K562 (cell line): ENCODE results near the gene KDF1. TPM values are rescaled to one million over a fixed set of nuclear protein-coding genes. Genes with fewer than 3 reads are reported as not detected.

Experiments used
- ATAC-seq: fragments of 200-7000 bp; cut with Tn5 transposase; 3 replicates; pipeline ENCODE4 v1.9.1; 2020; ENCODE audit warnings: moderate library complexity
- BruUV-seq: library from RNA; stranded (reverse); fragments of 400-500 nt; replicated peaks from 2 replicates; lab custom pipeline; 2021; lab: Mats Ljungman, UMichigan
- CTCF ChIA-PET: fragments of 300-600 bp; formaldehyde crosslinking; extraction: SDS; loops from one replicate; lab custom pipeline; 2021; ENCODE audit warnings: low intra/inter-chr PET ratio; lab: Yijun Ruan, JAX
- POLR2A ChIA-PET: fragments of 300-600, 350-650 bp; sonication (Branson Sonifier 250); formaldehyde crosslinking; extraction: SDS; loops from one replicate; lab custom pipeline; 2021; ENCODE audit warnings: antibody characterized with exemption, inconsistent platforms; lab: Yijun Ruan, JAX
- DNase-seq, 4 experiments: peaks; one replicate each; pipeline versions ENCODE4 v3.0.0 to v3.0.0-alpha.2; 2011 to 2018; ENCODE audit warnings: low spot score in 3 of 4, mixed read lengths in 3 of 4; ENCODE audit errors: extremely low read depth in 1 of 4
- FAIRE-seq: peaks from 2 replicates; lab custom pipeline; 2011; peaks lifted over from hg19 to GRCh38; lab: Jason Lieb, UNC
- H2AFZ ChIP-seq: 2 replicates; pipeline ENCODE4 v1.6.0; 2011; ENCODE audit warnings: low read depth, low read length, control low read depth, inconsistent platforms
- H3K27ac ChIP-seq: fragments of 200-600 bp; 3 replicates; pipeline ENCODE4 v1.8.0; 2011; ENCODE audit warnings: low read depth, mild to moderate bottlenecking, control low read depth, inconsistent platforms, low read length, moderate library complexity, mixed read lengths; ENCODE audit errors: extremely low read depth
- H3K27me3 ChIP-seq, 2 experiments: fragments of 300-600 bp in 1 of 2; 2 replicates in 1 of 2; 3 replicates in 1 of 2; pipeline versions ENCODE4 v1.6.0 to v1.8.0; 2011; ENCODE audit warnings: inconsistent platforms in 2 of 2, low read length in 2 of 2, mild to moderate bottlenecking in 1 of 2, mixed read lengths in 1 of 2, moderate library complexity in 1 of 2; ENCODE audit not compliant: control insufficient read depth in 2 of 2, insufficient read depth in 2 of 2
- H3K36me3 ChIP-seq: fragments of 300-600 bp; 3 replicates; pipeline ENCODE4 v1.8.0; 2011; ENCODE audit warnings: mild to moderate bottlenecking, low read length, inconsistent platforms; ENCODE audit not compliant: control insufficient read depth, insufficient read depth
- H3K4me1 ChIP-seq, 2 experiments: fragments of 200-600 bp in 1 of 2; replicated peaks in 1 of 2; 2 replicates in 1 of 2; 3 replicates in 1 of 2; pipeline versions ENCODE4 v1.5.1 to v1.8.0; 2011; ENCODE audit warnings: inconsistent platforms in 2 of 2, low read length in 2 of 2, mild to moderate bottlenecking in 1 of 2, mixed read lengths in 1 of 2, moderate library complexity in 1 of 2; ENCODE audit not compliant: control insufficient read depth in 2 of 2, insufficient read depth in 2 of 2
- H3K4me2 ChIP-seq: 2 replicates; pipeline ENCODE4 v1.6.1; 2011; ENCODE audit warnings: low read length, control low read depth, inconsistent platforms, mixed read lengths; ENCODE audit not compliant: insufficient read depth
- H3K4me3 ChIP-seq: fragments of 200-600 bp; sonication (generic), shearing (Covaris generic); 2 replicates; pipeline ENCODE4 v1.5.1; 2016; ENCODE audit warnings: control low read depth, inconsistent platforms
- H3K79me2 ChIP-seq: fragments of 200-600 bp; 3 replicates; pipeline ENCODE4 v1.8.0; 2011; ENCODE audit warnings: low read length, inconsistent platforms; ENCODE audit not compliant: control insufficient read depth, insufficient read depth
- H3K9ac ChIP-seq, 2 experiments: 2 replicates each; pipeline versions ENCODE4 v1.6.0 to v1.6.1; 2011; ENCODE audit warnings: low read depth in 2 of 2, low read length in 2 of 2, control low read depth in 1 of 2, inconsistent platforms in 1 of 2, mild to moderate bottlenecking in 1 of 2, mixed read lengths in 1 of 2; ENCODE audit not compliant: insufficient read depth in 1 of 2
- H3K9me1 ChIP-seq: one replicate; pipeline ENCODE4 v1.6.0; 2011; ENCODE audit warnings: inconsistent platforms, mild to moderate bottlenecking, low read length, moderate library complexity; ENCODE audit not compliant: control insufficient read depth, insufficient read depth
- H3K9me3 ChIP-seq: replicated peaks from 2 replicates; pipeline ENCODE4 v1.5.1; 2011; ENCODE audit warnings: low read depth, low read length, inconsistent platforms; ENCODE audit not compliant: control insufficient read depth, insufficient read depth
- H4K20me1 ChIP-seq: replicated peaks from 2 replicates; pipeline ENCODE4 v1.6.1; 2011; ENCODE audit warnings: low read length, inconsistent platforms, mixed read lengths; ENCODE audit not compliant: control insufficient read depth, insufficient read depth
- CCAR2 ChIP-seq: fragments of 200-400 bp; formaldehyde crosslinking; IDR thresholded peaks from 2 replicates; pipeline ENCODE4 v1.6.1; 2017; ENCODE audit warnings: mild to moderate bottlenecking, low read depth, low read length
- DLX4 ChIP-seq: fragments of 250-450 bp; sonication (Bioruptor Pico); IDR thresholded peaks from 2 replicates; pipeline ENCODE4 v1.6.1; 2021; ENCODE audit warnings: mild to moderate bottlenecking
- MAFG ChIP-seq: fragments of 450-650 bp; conservative IDR thresholded peaks from 2 replicates; pipeline ENCODE4 v1.6.1; 2016; ENCODE audit warnings: missing genetic modification characterization, missing compliant biosample characterization
- NKRF ChIP-seq: fragments of 450-650 bp; IDR thresholded peaks from 2 replicates; pipeline ENCODE4 v1.6.1; 2016; ENCODE audit warnings: borderline replicate concordance
- NRF1 ChIP-seq, 2 experiments: fragments of 450-650 bp; IDR thresholded peaks in 1 of 2; conservative IDR thresholded peaks in 1 of 2; 2 replicates each; pipeline ENCODE4 v1.6.1; 2014; ENCODE audit warnings: mild to moderate bottlenecking in 2 of 2
- REST ChIP-seq, 2 experiments: fragments of 450-650 bp; formaldehyde crosslinking in 1 of 2; IDR thresholded peaks; 2 replicates each; pipeline versions ENCODE4 v1.4.0 to v1.6.1; 2014 to 2020; ENCODE audit warnings: mild to moderate bottlenecking in 2 of 2, borderline replicate concordance in 1 of 2, low read depth in 1 of 2
- SAFB ChIP-seq: fragments of 200-400 bp; formaldehyde crosslinking; IDR thresholded peaks from 2 replicates; pipeline ENCODE4 v1.6.1; 2017; ENCODE audit warnings: low read depth, low read length, borderline replicate concordance
- ZNF24 ChIP-seq: fragments of 450-650 bp; IDR thresholded peaks from 2 replicates; pipeline ENCODE4 v1.6.1; 2016
- WGBS: fragments of 100-300 bp; shearing (Covaris generic); methylation state at CpG from one replicate; pipeline ENCODE4 v1.1.6; 2016; ENCODE audit warnings: low coverage, mixed read lengths; ENCODE audit not compliant: insufficient coverage; ENCODE audit errors: missing lambda C conversion rate; 5-methylcytosine and 5-hydroxymethylcytosine counted together
- in situ Hi-C: fragments of 300-500 bp; cut with MboI; formaldehyde crosslinking; loops from 4 replicates; pipeline ENCODE4 v1.15.0; 2018; ENCODE audit warnings: inconsistent platforms, mixed read lengths
- intact Hi-C: fragments of 100-400 bp; cut with micrococcal nuclease; formaldehyde crosslinking; loops from 2 replicates; pipeline ENCODE4 v1.14.2; 2022
- polyA plus RNA-seq, 8 experiments: library from polyadenylated mRNA; depleted of rRNA in 4 of 8; stranded (reverse) in 5 of 8; unstranded in 3 of 8; fragments of >200 nt; fragmentation: Nextera tagmentation in 2 of 8; fragmentation: Illumina TruSeq in 1 of 8; extraction: Ambion mirVana in 2 of 8; extraction: Trizol in 1 of 8; gene quantifications; 2 replicates each; pipeline versions ENCODE4 v1.2.1 to v1.2.3, GENCODE V29; 2011 to 2014; ENCODE audit warnings: inconsistent platforms in 1 of 8, missing spikeins in 1 of 8
- total RNA-seq, 7 experiments: library from RNA; depleted of rRNA in 6 of 7; stranded (reverse); fragments of >200 nt in 6 of 7; fragmentation: Illumina TruSeq in 2 of 7; extraction: Trizol in 2 of 7; gene quantifications; 2 replicates each; pipeline versions ENCODE4 v1.2.1 to v1.2.3, GENCODE V29; 2011 to 2021; ENCODE audit warnings: low replicate concordance in 1 of 7

Gene KDF1
- total and polyA plus RNA-seq, 9 of the 15 experiments (the other 6 are each of a cell fraction or from before 2014, with no cell fraction given): 0.38 to 1.9 (median 0.83) TPM

- Histone ChIP-seq H3K9me1 (no peaks in the 10 kb centered on the region), H3K4me1 (peaks cover 21 to 36% of the 10 kb centered on the region in 2 experiments), H3K9ac (peak overlapping the region in 1 of 2 experiments; percentile 68; a peak in 2 of 4 replicates), H3K79me2 (no peaks in the 10 kb centered on the region), H4K20me1 (no peaks in the 10 kb centered on the region), H3K4me2 (peak overlapping the region; percentile 25; the same call in 1 of the 2 replicates), H3K9me3 (no peaks in the 10 kb centered on the region), H3K36me3 (no peaks in the 10 kb centered on the region), H3K27ac (no peak overlapping the region; the same call in 2 of the 3 replicates), H2AFZ (peak overlapping the region; percentile 67), H3K27me3 (no peaks in the 10 kb centered on the region), H3K4me3 (no peak overlapping the region)
- BruUV-seq: no TSS peak
- in situ Hi-C loops: no loop called here
- intact Hi-C loops: no loop called here
- no peak for TF ChIP-seq MAFG (tag)
- no peak for TF ChIP-seq CCAR2
- no peak for TF ChIP-seq DLX4 (CRISPR knock-in tag)
- no peak for TF ChIP-seq NKRF
- TF ChIP-seq REST (IDR thresholded peaks at IDR 0.05; ENCODE audit: borderline replicate concordance): no peak
- TF ChIP-seq REST (CRISPR knock-in tag; IDR thresholded peaks at IDR 0.05; ENCODE audit: low read depth): no peak
- TF ChIP-seq SAFB: no peak
- TF ChIP-seq NRF1 (conservative IDR thresholded peaks at IDR 0.05 in 1 of 2, IDR thresholded peaks at IDR 0.05 in 1 of 2): no peak; a peak in 1 of 4 replicates
- no peak for TF ChIP-seq ZNF24
- 62% methylated on average over 3 of the region's 3 CpGs for WGBS
- no peak for DNase-seq
- no peak for ATAC-seq
- ChIA-PET POLR2A (interaction anchor here (1.0 to 1.3 kb wide), 2 partner anchors 11 to 71 kb away, joined by 3 to 5 read pairs; no protein-coding TSS in a partner anchor), CTCF (no interaction called here)
- FAIRE-seq: no peak
Observed at GRCh38 chr1:27005166-27005530, 44.9 kb upstream of the KDF1 start.
